ENCODE measurements around the gene EVI5.

Gene EVI5

GRCh38 chr1:92515796-92516201, 269.1 kb downstream of the EVI5 start:
- DNase-seq (ENCODE audit: low spot score), result no peak

- no peak for DNase-seq (ENCODE audit: low spot score)
These were observed 273.4 kb downstream of the EVI5 start for GRCh38 chr1:92511541-92511940.

GRCh38 chr1:92509619-92510018, 275.3 kb downstream of the EVI5 start:
- DNase-seq (ENCODE audit: low spot score), result no peak

DNA sequence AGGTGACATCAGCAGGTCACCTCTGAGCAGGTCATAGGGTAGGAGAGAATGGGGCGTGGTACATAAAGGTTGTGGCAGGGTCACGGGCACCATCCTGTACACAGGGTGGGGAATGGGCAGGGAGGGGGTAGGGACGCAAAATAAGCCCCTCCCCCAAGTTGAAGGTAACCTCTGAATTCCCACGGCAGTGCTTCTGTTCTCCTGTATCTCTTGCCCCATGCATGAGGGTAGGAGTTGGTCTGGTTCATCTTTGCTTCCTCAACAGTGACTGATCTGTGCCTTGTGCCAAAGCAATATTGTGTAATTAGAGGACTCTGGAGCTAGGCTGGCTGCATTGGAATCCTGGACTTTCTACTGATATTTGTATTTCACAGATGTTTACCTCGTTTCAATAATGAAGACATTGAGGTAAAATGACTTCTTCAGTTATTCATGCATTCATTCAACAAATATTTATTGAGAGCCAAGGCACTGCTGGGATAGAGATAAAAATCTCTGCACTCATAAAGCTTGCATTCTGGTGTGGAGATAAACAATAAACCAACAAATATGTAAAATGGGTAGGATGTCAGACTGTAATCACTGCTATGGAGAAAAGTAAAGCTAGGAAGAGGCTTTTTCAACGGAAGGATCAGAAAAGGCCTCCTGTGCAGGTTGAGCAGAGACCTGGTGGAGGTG, 279.8 kb downstream of the EVI5 start:
- no peak for DNase-seq (ENCODE audit: low spot score)

GRCh38 chr1:92504291-92505014, 280.5 kb downstream of the EVI5 start:
- no peak for DNase-seq (ENCODE audit: low spot score)

DNA sequence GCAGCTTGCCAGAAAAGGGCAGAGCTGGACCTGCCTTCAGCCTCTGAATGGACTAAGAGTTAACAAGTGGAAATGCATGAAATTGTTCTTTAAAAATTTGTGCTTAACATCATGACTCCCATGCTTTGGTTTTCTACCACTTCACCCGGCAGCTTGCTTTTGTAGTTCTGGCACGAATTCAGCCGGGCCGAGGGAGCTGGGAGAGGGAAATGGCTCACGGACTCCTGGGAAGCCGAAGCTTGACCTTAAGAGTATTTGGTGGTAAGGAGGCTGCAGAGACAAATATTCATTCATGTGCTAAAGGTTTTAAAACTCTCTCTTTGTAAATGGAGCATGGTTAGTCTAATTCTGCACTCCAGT, 281.0 kb downstream of the EVI5 start:
- DNase-seq (ENCODE audit: low spot score), result no peak

DNA sequence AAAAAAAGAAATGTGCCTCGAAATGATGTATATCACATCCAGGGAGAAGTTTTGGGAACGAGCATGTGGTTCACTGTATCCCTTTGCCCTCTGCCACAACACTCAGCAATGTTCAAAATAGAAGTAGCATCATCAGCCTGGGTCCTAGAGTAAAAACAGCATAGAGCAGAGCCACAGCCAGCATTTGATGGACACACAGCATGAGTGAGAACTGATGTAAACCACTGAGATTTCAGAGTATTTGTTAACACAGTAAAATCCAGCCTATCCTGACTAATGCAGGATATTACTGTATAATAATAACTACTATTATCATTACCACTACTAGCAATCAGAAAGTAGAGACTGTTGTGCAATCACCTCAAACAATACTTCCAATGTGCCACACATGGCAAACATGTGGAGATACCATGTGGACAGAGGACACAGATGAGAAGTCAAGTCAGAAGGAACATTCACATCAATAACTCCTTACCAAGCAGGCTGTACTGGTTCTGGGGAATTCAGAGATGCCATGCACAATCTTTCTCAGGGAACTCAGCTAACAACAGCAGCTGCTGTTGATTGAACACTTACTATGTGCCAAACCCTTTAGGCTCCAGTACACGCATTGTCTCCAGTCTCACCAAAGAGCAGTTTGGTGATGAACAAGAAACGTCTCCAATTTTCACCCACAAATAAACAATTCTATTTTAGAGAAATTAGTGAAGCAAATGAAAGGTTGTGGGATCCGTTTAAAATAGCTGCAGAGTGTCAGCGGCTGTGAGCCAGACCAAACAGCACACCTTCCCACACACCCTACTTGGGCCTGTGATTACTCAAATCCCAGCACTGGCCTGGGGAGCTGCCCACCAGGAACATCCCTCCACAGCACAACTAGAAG, 281.6 kb downstream of the EVI5 start:
- DNase-seq (ENCODE audit: low spot score), result no peak

DNA sequence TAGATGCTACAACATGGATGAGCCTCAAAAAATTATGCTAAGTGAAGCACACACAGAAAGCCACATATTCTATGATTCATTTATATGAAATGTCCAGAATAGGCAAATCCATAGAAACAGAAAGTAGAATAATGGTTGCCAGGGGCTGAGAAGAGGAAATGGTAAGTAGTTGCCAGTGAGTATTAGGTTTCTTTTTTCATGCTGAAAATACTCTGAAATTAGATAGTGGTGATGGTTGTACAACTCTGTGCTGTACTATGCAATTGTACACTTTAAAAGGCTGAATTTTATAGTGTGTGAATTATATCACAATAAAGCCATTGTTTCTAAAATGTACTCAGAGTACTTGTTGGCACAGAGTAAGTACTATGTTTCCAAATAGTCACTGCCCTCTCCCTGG, 282.7 kb downstream of the EVI5 start:
- no peak for DNase-seq (ENCODE audit: low spot score)

- DNase-seq (ENCODE audit: low spot score), result no peak
These were observed 284.4 kb downstream of the EVI5 start for GRCh38 chr1:92500552-92500951.

- DNase-seq (ENCODE audit: low spot score), result no peak
These were observed 289.4 kb downstream of the EVI5 start for GRCh38 chr1:92495392-92496063.

DNA sequence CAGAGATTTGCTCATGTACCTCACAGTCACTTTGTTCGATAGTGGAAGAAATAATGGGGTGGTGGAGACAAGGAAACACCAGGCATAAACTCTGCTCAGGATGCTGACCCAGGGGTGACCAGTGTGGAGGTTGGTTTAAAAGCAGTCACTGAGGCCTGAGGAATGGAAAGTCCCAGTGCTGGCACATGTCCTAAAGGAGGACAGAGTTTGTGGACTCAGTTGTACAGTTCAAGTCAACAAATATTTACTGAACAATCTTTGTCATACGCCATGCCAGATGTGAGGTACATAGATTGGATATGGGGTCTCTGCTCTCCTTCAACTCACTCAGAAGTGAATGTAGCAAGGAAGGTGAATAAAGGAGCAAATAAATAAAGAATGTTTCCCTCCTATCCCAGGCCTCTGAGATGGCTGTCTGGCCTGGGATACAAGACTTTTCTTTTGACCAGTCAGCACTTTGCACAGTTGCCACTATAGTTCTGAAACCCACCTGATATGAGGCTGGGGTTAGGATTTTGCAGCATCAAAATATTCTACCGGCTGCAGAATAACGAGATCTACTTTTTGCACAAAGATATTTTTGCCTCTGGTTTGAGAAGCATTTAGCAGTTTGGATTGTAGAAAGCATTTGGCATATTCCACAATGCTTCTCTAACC, 290.3 kb downstream of the EVI5 start:
- no peak for DNase-seq (ENCODE audit: low spot score)

GRCh38 chr1:92493139-92493538, 291.8 kb downstream of the EVI5 start:
- DNase-seq (ENCODE audit: low spot score), result no peak

DNA sequence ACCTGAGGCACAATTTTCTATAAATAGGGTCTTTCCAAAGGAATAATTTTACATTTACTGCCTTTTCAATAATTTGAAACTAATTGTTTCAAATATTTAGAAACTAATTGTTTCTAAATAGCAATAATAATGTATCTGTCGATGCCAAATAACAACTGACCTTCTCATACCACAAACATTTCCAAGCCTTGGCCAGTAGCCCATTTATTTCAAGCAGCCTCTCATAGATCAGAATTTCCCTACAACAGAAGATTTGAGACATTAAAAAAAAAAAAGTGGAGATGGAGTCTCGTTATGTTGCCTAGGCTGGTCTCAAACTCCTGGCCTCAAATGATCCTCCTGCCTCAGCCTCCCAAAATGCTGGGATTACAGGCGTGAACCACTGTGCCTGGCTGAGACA, 296.1 kb downstream of the EVI5 start:
- DNase-seq (ENCODE audit: low spot score), result no peak

- DNase-seq (ENCODE audit: low spot score), result no peak
These were observed 296.5 kb downstream of the EVI5 start for GRCh38 chr1:92488416-92488815.

DNA sequence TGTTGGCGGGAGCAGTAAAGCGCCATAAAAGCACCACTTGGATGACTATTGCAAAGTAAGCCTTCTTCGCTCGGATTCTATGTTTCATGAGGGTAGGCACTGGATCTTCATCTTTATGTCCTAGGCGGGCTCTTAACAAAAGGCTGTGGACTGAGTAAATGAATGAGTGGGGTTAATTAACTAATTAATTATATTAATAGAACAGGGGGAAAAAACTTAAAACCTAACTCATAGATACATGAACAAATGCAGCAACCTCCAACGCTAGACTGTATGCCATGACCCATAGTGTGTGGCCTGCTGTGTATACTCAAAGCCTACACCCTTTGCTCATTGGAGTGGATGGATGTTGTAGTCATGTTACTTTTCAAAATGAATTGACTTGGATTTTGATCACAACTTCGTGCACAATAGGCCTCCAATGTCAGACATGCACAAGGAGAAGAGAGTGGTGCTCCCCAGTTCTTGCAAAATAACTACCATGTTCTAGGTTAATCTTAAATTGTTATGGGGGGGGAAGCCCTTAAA, 297.8 kb downstream of the EVI5 start:
- no peak for DNase-seq (ENCODE audit: low spot score)

DNA sequence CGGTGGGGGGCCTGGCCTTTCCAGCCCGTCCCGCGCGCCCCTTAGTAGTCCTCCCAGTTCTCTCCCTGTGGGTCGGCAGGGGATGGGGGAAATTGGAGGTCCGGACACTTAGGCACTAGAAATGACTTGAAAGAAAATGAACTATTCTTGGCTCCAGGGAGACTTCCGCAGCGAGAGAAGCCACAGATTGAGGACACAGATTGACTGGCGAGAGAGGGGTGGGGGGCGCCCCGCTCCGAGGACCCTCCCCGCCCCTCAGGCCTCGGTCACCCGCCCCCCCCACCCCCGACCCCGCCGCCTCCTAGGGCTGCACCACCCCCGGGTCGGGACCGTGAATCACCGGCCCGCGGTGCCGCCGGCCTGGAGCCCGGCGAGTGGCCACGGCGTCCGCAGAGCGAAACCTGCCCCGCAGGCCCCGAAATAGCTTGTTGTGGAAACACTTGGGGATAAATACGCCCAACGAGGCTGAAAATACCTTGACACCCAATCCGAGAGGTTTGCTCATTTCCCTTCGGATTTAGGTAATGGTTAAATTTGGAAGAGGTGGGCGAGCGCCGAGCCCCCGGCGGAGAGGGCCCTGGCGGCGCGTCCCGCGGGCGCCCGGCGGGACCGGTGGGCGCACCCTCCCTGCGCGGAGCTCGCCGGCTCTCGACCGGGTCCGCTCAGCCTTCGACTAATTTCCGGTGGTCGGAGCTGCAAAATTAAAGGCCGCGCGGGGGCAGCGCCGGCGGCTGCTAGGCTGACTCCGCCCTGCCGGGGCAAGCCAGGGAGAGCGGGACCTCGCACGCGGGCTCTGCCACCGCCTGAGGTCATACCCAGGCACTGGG, 298.4 kb downstream of the EVI5 start, which contains the start of gene GFI1:
Gene GFI1 (minus strand): TSS at position 675 of the 827 bp plus-strand sequence. CDS start 3,438 bp downstream, outside the sequence.
- DNase-seq (ENCODE audit: low spot score), result no peak

GRCh38 chr1:92485381-92486250, 299.3 kb downstream of the EVI5 start:
- DNase-seq (ENCODE audit: low spot score), result no peak

DNA sequence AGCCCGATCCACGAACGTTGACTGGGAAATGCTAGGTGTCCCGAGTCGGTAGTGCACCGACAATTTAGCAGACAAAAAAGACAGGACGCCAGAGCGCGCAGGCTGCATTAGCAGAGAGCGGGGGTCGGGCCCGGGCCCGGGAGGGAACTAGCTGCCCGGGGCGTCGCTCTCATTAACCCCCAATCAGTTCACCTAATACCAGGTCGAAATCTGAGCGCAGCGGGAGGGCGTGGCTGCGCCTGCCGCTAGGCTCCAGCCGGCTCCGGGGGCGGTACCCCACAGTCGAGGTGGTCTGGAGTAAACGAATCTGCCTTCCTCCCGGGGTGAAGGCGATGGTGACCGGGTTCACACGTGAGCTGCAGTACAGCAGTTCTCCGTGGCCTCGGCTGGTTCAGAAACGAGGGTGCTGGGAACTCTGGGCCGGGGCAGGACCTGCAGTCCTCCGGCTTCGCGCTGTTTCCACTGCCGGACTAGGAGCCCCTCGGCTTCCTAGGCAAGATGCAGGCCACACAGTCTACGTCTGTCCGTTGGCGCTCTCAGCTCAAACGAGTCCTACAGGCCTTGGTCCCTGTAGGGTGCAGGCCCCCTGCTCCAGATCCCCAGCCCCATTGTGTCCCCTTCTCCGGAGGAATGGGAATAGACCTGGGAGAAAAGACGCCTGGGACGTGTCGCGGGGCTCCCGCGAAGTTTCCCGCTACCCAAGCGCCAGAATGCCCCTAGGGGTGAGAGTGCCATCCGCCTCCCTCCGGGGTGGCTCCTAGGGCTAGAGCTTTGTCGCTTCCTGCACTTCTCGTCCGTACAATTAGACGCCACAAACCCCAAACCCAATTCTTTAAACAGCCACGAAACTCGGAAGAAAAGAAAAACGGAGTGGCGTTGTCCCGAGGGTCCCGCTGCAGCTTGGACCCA, 300.2 kb downstream of the EVI5 start:
- DNase-seq (ENCODE audit: low spot score), result no peak
